ENCODE results near the gene PBX1. TPM values are rescaled to one million over a fixed set of nuclear protein-coding genes. Genes with fewer than 3 reads are reported as not detected.
A peak's percentile ranks its signal among the peaks of the same experiment; 100 is the strongest.

The PBX1 gene
- total and polyA plus RNA-seq, 2 donors from 2014 or later = 14.9 to 91.5 TPM

GRCh38 chr1:164673584-164674214, 114.7 kb downstream of the PBX1 start:
- TF ChIP-seq CTCF (IDR thresholded peaks at IDR 0.05; ENCODE audit: borderline replicate concordance, extremely low read depth, insufficient read depth) = peak; percentile 14
- DNase-seq (no peak), FAIRE-seq (no peak)
- no peak overlapping the region for H3K27ac ChIP-seq (ENCODE audit: low read depth in 2 of 2, low read length in 2 of 2)
- no peak overlapping the region for H3K4me3 ChIP-seq (ENCODE audit: low read length in 3 of 3)
- no peak overlapping the region for H3K9ac ChIP-seq (ENCODE audit: low read length in 3 of 3)
- H3K4me1 ChIP-seq (ENCODE audit: control insufficient read depth in 2 of 3, insufficient read depth in 2 of 3, low read depth in 1 of 3, low read length in 3 of 3) = peaks cover 0 to 10% (median 8%) of the 10 kb centered on the region in 3 donors
- H3K36me3 ChIP-seq (ENCODE audit: control insufficient read depth in 2 of 3, insufficient read depth in 3 of 3, low read length in 3 of 3) = peaks cover 0 to 2% (median 0%) of the 10 kb centered on the region in 3 donors
- intact Hi-C loops (cut with DNase I) = no loop called here
- H3K27me3 ChIP-seq (ENCODE audit: control insufficient read depth, insufficient read depth, low read length) = no peaks in the 10 kb centered on the region
- no peaks in the 10 kb centered on the region for H3K9me3 ChIP-seq (ENCODE audit: control insufficient read depth in 2 of 3, insufficient read depth in 1 of 3, low read length in 3 of 3)

DNA sequence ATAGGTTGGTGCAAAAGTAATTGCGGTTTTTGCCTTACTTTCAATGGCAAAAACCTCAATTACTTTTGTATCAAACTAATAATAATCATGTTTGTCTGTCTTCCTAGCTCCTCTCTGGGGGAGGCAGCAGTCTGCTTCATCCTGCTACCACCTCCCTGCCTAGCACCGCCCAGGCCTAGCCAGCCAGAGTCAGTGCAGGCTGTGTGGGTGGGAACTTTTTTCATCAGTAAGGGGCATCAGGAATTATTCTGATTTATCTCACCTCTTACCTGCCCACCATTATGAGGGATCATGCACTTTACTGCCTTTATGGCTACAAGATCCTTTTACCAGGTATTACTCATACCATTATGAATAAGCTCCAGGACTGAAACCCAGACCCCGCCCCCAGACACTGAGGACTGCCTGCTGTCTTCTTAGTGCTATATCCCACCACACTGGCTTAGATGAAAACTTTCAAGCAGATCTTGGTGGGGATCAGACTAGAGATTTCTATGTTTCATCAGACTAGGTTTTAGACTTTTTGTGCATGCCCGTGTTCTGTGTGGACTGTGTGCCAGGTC, 116.4 kb downstream of the PBX1 start:
- intact Hi-C loops (cut with DNase I) = no loop called here
- H3K9me3 ChIP-seq (ENCODE audit: control insufficient read depth in 2 of 3, insufficient read depth in 1 of 3, low read length in 3 of 3) = no peaks in the 10 kb centered on the region
- no peak for TF ChIP-seq CTCF (IDR thresholded peaks at IDR 0.05; ENCODE audit: borderline replicate concordance, extremely low read depth, insufficient read depth)
- no peak for DNase-seq
- H3K36me3 ChIP-seq (ENCODE audit: control insufficient read depth in 2 of 3, insufficient read depth in 3 of 3, low read length in 3 of 3) = peaks cover 0 to 6% (median 0%) of the 10 kb centered on the region in 3 donors
- H3K27me3 ChIP-seq (ENCODE audit: control insufficient read depth, insufficient read depth, low read length) = no peaks in the 10 kb centered on the region
- FAIRE-seq = no peak
- H3K9ac ChIP-seq (ENCODE audit: low read length in 3 of 3) = no peak overlapping the region
- peaks cover 0 to 7% (median 5%) of the 10 kb centered on the region in 3 donors for H3K4me1 ChIP-seq (ENCODE audit: control insufficient read depth in 2 of 3, insufficient read depth in 2 of 3, low read depth in 1 of 3, low read length in 3 of 3)
- no peak overlapping the region for H3K27ac ChIP-seq (ENCODE audit: low read depth in 2 of 2, low read length in 2 of 2)
- no peak overlapping the region for H3K4me3 ChIP-seq (ENCODE audit: low read length in 3 of 3)

GRCh38 chr1:164678136-164678700, 119.2 kb downstream of the PBX1 start:
- peaks cover 2 to 11% (median 4%) of the 10 kb centered on the region in 3 donors for H3K4me1 ChIP-seq (ENCODE audit: control insufficient read depth in 2 of 3, insufficient read depth in 2 of 3, low read depth in 1 of 3, low read length in 3 of 3)
- no peak for DNase-seq
- no peak overlapping the region for H3K9ac ChIP-seq (ENCODE audit: low read length in 3 of 3)
- peaks cover 0 to 6% (median 0%) of the 10 kb centered on the region in 3 donors for H3K36me3 ChIP-seq (ENCODE audit: control insufficient read depth in 2 of 3, insufficient read depth in 3 of 3, low read length in 3 of 3)
- no peaks in the 10 kb centered on the region for H3K27me3 ChIP-seq (ENCODE audit: control insufficient read depth, insufficient read depth, low read length)
- H3K9me3 ChIP-seq (ENCODE audit: control insufficient read depth in 2 of 3, insufficient read depth in 1 of 3, low read length in 3 of 3) = no peaks in the 10 kb centered on the region
- intact Hi-C loops (cut with DNase I) = no loop called here
- no peak for FAIRE-seq
- no peak overlapping the region for H3K27ac ChIP-seq (ENCODE audit: low read depth in 2 of 2, low read length in 2 of 2)
- TF ChIP-seq CTCF (IDR thresholded peaks at IDR 0.05; ENCODE audit: borderline replicate concordance, extremely low read depth, insufficient read depth) = no peak
- no peak overlapping the region for H3K4me3 ChIP-seq (ENCODE audit: low read length in 3 of 3)

All from kidney (tissue), 14 donors.